ENCODE measurements around the gene WASF2. TPM values are rescaled to one million over a fixed set of nuclear protein-coding genes. Genes with fewer than 3 reads are reported as not detected.
A peak's percentile ranks its signal among the peaks of the same experiment; 100 is the strongest.

WASF2 gene
- total and polyA plus RNA-seq, 2 of the 8 experiments (the other 6 are each of a cell fraction or from before 2014, with no cell fraction given): 32.1 to 86.6 TPM

GRCh38 chr1:27517907-27518718, 28.1 kb upstream of the WASF2 start:
- no peak overlapping the region for H3K4me2 ChIP-seq (ENCODE audit: insufficient read depth in 1 of 2, low read depth in 2 of 2, low read length in 2 of 2)
- no peaks in the 10 kb centered on the region for H3K9me3 ChIP-seq (ENCODE audit: insufficient read depth in 2 of 2, low read depth in 1 of 2, low read length in 1 of 2)
- H4K5ac ChIP-seq (ENCODE audit: insufficient read length, low read depth, low read length): no peak overlapping the region
- H3K27ac ChIP-seq (ENCODE audit: low read depth, low read length): no peak overlapping the region
- peak overlapping the region; percentile 82 for H2AFZ ChIP-seq (ENCODE audit: low read length)
- H3K27me3 ChIP-seq (replicated peaks in 1 of 4; ENCODE audit: control insufficient read depth in 3 of 4, extremely low read depth in 1 of 4, insufficient read depth in 3 of 4, low read length in 3 of 4): no peaks in the 10 kb centered on the region
- H3K23ac ChIP-seq (ENCODE audit: insufficient read length): no peak overlapping the region
- H4K8ac ChIP-seq (ENCODE audit: extremely low read depth, insufficient read depth, low read length): no peak overlapping the region
- CTCF ChIA-PET (ENCODE audit: partially characterized antibody): interaction anchor here (0.6 to 7.9 kb wide), 7 partner anchors 22 to 204 kb away, joined by 3 to 103 read pairs (median 4); no protein-coding TSS in a partner anchor
- no peak overlapping the region for H3K4me3 ChIP-seq (ENCODE audit: extremely low read depth in 1 of 4, insufficient read depth in 2 of 4, low read depth in 3 of 4, low read length in 4 of 4)
- no peaks in the 10 kb centered on the region for H3K79me2 ChIP-seq (ENCODE audit: control insufficient read depth in 1 of 2, insufficient read depth in 2 of 2, low read length in 2 of 2)
- H3K18ac ChIP-seq (ENCODE audit: extremely low read depth, low read length): no peak overlapping the region; the same call in 1 of the 2 replicates
- no peak overlapping the region for H3K14ac ChIP-seq (ENCODE audit: insufficient read length)
- peak overlapping the region; percentile 98 for H2BK20ac ChIP-seq (ENCODE audit: low read length)
- peak overlapping the region; percentile 4 for H4K91ac ChIP-seq (replicated peaks; ENCODE audit: insufficient read length, low read length)
- DNase-seq (ENCODE audit: low read depth in 1 of 2, low spot score in 2 of 2) (no peak), FAIRE-seq (no peak)
- peaks cover 0 to 28% (median 19%) of the 10 kb centered on the region in 4 experiments; a peak in 6 of 7 replicates for H3K4me1 ChIP-seq (replicated peaks in 1 of 4; ENCODE audit: control insufficient read depth in 3 of 4, insufficient read depth in 4 of 4, low read length in 3 of 4)
- H3K9ac ChIP-seq (replicated peaks in 1 of 4; ENCODE audit: extremely low read depth in 1 of 4, low read depth in 3 of 4, low read length in 3 of 4): no peak overlapping the region
- no peak overlapping the region for H3K56ac ChIP-seq (replicated peaks; ENCODE audit: insufficient read length, low read depth, low read length)
- H3K4ac ChIP-seq (replicated peaks; ENCODE audit: insufficient read length, low read depth, low read length): no peak overlapping the region
- POLR2A ChIA-PET (ENCODE audit: partially characterized antibody): no interaction called here
- peak overlapping the region; percentile 0; the same call in 1 of the 2 replicates for H2AK5ac ChIP-seq (ENCODE audit: low read depth, low read length)
- WGBS, 2 experiments (ENCODE audit: extremely low coverage in 1 of 2, insufficient coverage in 1 of 2, insufficient read length in 1 of 2, insufficient replicate concordance in 2 of 2, low coverage in 1 of 2, low lambda C conversion rate in 2 of 2, missing lambda C conversion rate in 1 of 2): 83% methylated on average over 20 of the region's 21 CpGs; no CpG with 5 or more reads in 1 of the 2 experiments
- no peak overlapping the region for H2BK120ac ChIP-seq (replicated peaks; ENCODE audit: low read depth, low read length)
- H4K20me1 ChIP-seq (replicated peaks in 1 of 2; ENCODE audit: control insufficient read depth in 1 of 2, insufficient read depth in 2 of 2, low read length in 2 of 2): no peaks in the 10 kb centered on the region
- H3K79me1 ChIP-seq (ENCODE audit: low read depth, low read length): no peaks in the 10 kb centered on the region
- no peaks in the 10 kb centered on the region for H3K23me2 ChIP-seq (ENCODE audit: low read depth, low read length)
- H2BK12ac ChIP-seq (ENCODE audit: low read depth, low read length): peak overlapping the region; percentile 90; the same call in 1 of the 2 replicates
- no peak overlapping the region for H2BK5ac ChIP-seq (ENCODE audit: low read depth, low read length)
- no peaks in the 10 kb centered on the region for H3K36me3 ChIP-seq (ENCODE audit: control insufficient read depth in 2 of 4, insufficient read depth in 4 of 4, low read length in 3 of 4)
- H2BK15ac ChIP-seq (ENCODE audit: low read length): peak overlapping the region; percentile 99
- TF ChIP-seq MAX (IDR thresholded peaks at IDR 0.05): no peak
- no peak for TF ChIP-seq CEBPB (IDR thresholded peaks at IDR 0.05; ENCODE audit: low read depth, low read length)
- TF ChIP-seq E2F6 (IDR thresholded peaks at IDR 0.05): no peak
- no peak for TF ChIP-seq ASH2L (IDR thresholded peaks at IDR 0.05; ENCODE audit: low read length)
- TF ChIP-seq TBP (IDR thresholded peaks at IDR 0.05; ENCODE audit: low read depth, low read length): no peak
- no peak for TF ChIP-seq RBBP5 (IDR thresholded peaks at IDR 0.05; ENCODE audit: borderline replicate concordance, low read depth, low read length)
- no peak for TF ChIP-seq CBX8 (IDR thresholded peaks at IDR 0.05; ENCODE audit: borderline replicate concordance, low read depth, low read length)
- no peak for TF ChIP-seq SAP30 (IDR thresholded peaks at IDR 0.05; ENCODE audit: insufficient read depth, insufficient replicate concordance, low read length)
- TF ChIP-seq BACH1 (IDR thresholded peaks at IDR 0.05; ENCODE audit: low read length): no peak
- no peak for TF ChIP-seq EGR1 (IDR thresholded peaks at IDR 0.05; ENCODE audit: borderline replicate concordance, low read depth, low read length)
- no peak for TF ChIP-seq KDM4A (IDR thresholded peaks at IDR 0.05; ENCODE audit: low read depth, low read length, severe bottlenecking)
- no peak for TF ChIP-seq TAF1 (IDR thresholded peaks at IDR 0.05; ENCODE audit: low read depth, low read length)

Measured in H1 (cell line).